Hepatocyte (in vitro differentiated cells): ENCODE data around the gene UBE2I.

Experiments used
- EZH2 ChIP-seq: fragments of 200-600 bp; sonication (generic); IDR thresholded peaks from 2 replicates; pipeline ENCODE4 v1.6.1; 2016; ENCODE audit warnings: antibody characterized with exemption, mild to moderate bottlenecking, borderline replicate concordance
- TF ChIP-seq, protein P1 (sequence below): fragments of 200-600 bp; sonication (generic); IDR thresholded peaks from 2 replicates; pipeline ENCODE4 v1.5.1; 2016; ENCODE audit warnings: antibody characterized with exemption, mild to moderate bottlenecking; ENCODE audit not compliant: poor library complexity

DNA sequence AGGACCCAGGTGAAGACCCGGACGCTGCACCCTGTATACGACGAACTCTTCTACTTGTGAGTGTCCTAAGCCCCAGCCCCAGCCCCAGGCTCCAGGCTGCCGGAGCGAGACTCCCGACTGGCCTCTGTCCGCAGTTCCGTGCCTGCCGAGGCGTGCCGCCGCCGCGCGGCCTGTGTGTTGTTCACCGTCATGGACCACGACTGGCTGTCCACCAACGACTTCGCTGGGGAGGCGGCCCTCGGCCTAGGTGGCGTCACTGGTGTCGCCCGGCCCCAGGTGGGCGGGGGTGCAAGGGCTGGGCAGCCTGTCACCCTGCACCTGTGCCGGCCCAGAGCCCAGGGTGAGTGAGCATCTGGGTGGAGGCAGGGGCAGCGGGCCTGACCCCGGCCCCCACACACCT, 38.5 kb downstream of the UBE2I start:
- TF ChIP-seq, protein P1, sequence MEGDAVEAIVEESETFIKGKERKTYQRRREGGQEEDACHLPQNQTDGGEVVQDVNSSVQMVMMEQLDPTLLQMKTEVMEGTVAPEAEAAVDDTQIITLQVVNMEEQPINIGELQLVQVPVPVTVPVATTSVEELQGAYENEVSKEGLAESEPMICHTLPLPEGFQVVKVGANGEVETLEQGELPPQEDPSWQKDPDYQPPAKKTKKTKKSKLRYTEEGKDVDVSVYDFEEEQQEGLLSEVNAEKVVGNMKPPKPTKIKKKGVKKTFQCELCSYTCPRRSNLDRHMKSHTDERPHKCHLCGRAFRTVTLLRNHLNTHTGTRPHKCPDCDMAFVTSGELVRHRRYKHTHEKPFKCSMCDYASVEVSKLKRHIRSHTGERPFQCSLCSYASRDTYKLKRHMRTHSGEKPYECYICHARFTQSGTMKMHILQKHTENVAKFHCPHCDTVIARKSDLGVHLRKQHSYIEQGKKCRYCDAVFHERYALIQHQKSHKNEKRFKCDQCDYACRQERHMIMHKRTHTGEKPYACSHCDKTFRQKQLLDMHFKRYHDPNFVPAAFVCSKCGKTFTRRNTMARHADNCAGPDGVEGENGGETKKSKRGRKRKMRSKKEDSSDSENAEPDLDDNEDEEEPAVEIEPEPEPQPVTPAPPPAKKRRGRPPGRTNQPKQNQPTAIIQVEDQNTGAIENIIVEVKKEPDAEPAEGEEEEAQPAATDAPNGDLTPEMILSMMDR: no peak
- no peak for TF ChIP-seq EZH2
